DMS79 (cell line): ENCODE data around the gene LYL1.

Source experiments
- DNase-seq: peaks from one replicate; lab custom pipeline; 2025; lab: John Stamatoyannopoulos, UW

LYL1 gene

DNA sequence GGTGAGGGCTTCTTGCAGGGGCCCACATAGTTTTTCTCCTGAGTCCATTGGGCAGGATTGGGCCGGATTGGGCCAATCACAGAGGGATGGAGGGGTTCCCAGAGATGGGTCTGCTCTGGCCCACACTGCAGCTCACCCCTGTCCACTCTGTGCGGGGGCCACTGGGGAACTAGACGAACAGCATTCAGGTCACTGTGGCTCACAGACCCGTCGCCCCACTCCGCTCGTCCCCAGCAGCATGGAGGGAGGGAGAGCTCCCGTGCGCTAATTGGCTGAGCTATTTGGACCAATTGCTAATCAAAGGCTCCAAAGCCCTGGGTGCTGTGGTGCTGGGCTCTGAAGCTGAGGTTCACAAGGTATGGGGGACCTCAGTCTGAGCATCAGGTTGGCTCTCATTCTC is 26.7 kb upstream of the LYL1 start:
- no peak for DNase-seq

DNA sequence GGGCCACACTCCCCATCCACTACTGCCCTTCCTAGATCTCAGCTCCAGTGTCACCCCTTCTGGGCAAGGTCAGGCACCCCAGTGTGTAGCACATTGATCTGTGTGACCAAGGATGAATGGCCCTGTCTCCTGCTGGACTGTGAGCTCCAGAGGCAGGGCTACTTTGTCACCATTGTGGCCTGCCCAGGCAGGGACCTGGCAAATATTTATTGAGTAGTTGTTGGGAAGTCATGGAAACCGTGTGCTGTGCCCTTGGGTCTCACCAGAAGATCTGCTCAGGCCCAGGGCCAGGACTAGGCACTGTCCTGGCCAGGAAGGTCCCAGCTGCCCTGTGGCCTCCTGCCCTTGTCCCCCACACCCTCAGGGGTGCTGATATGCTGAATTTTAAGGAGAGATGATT is 25.9 kb upstream of the LYL1 start:
- DNase-seq: no peak

DNA sequence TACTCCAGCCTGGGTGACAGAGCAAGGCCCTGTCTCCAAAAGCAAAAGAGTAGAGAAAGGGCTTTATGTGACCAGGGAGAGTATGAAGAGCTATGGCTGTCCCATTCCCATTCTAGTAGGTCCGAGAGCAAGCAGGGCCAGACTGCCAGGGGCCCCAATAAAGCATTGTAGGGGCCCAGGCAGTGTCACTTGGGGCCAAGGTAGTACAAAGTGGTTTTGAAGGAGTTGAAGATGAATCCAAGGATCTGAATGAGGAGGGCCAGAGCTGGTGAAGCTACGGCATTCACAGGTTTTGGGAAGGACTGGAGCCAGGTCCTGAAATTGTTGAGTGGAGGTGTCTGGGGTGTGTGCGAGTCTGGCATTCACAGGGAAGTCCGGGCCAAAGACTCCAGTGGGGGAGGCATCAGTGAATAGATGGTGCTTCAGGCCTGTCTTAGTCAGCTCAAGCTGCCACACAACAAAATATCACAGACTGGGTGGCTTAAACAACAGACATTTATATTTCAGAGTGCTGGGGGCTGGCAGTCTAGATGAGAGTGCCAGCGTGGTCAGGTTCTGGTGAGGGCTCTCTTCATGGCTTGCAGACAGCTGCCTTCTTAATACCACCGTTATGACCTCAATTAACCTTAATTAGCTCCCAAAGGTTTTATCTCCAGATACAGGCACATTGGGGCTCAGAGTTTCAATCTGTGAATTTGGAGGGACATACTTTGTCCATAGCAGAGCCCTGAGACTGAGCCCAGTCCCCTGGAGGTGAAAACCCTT is 25.3 kb upstream of the LYL1 start:
- no peak for DNase-seq

DNA sequence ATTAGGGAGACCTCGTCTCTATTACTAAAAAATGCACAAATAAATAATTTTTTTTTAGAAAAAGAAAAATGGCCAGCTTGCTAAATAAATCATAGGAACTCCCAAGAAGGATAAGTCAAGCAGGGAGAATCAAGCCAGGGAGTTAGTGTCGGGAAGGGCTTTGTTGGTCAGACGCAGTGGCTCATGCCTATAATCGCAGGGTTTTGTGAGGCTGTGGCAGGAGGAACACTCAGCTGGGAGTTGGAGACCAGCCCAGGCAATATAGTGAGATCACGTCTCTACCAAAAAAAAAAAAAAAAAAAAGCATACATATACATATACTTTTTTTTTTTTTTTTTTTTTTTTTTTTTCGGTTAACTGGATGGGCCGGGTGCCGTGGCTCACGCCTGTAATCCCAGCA is 24.4 kb upstream of the LYL1 start:
- no peak for DNase-seq

DNA sequence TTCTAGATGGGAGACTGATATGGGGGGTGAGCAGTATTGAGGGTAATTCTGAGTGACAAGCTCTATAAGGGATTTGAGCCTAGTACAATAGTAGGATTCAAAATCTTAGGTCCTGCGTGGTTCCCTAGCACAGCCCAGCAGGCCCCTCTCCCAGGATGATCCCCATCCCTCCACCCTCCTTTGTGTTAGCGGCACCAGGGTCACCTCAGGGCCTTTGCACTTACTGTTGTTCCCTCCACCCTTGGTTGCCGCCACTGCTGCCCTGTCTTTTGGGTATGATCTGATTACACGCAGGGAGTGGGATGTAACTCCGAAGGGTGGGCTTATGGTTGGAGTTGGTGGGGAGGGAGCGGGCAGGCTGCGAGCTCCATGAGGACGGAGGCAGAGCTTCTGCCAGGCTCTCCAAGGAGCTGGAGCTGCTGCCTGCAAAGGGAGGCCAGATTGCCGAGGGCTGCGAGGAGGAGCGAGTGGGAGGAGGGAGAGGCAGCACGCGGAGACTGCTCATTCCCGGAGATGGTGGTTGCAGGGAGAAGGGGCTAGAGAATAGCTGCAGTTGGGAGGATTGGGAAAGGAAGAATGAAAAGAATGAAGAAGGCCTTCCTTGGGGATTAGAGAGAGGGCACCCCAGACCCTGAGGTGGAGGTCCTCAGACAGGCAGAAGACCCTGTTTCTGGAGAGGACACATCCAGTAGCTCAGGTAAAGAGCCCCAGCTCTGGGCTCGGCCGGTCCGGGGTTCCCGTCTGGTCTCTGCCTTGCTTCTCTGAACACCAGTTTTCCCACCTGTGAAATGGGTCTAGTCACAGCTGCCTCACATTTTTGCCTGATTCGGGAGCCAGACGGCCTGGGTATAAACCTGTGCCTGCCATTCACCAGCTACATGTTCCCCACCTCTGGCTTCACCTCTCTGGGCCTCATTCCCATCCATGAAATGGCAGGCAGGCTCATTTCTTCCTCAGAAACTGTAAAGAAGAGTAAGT is 20.6 kb upstream of the LYL1 start:
- no peak for DNase-seq

DNA sequence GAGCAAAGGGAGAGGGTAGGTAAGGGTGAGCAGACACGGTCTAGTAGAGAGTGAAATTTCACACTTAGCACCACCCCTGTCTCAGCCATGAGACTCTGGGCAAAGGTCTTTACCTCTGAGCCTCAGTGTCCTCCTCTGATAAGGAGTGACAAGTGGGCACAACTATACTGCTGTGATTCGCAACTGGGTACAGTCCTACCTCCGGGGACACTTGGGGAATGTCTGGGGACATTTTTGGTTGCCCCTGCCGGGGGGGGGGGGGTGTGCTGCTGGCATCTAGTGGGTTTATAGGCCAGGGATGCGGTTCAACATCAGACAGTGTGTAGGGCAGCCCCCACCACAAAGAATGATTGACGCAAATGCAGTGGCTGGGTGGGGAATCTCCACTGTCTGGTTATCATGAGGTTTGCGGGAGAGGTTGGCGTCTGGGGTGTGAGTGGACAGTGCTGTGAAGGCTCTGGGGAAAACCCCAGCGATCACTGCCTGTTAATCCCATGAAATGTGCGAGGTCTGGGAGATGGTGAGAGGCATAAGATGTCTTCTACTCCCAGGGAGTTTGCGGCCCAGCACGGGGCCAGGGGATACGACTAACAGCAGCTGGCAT is 19.7 kb upstream of the LYL1 start:
- no peak for DNase-seq

DNA sequence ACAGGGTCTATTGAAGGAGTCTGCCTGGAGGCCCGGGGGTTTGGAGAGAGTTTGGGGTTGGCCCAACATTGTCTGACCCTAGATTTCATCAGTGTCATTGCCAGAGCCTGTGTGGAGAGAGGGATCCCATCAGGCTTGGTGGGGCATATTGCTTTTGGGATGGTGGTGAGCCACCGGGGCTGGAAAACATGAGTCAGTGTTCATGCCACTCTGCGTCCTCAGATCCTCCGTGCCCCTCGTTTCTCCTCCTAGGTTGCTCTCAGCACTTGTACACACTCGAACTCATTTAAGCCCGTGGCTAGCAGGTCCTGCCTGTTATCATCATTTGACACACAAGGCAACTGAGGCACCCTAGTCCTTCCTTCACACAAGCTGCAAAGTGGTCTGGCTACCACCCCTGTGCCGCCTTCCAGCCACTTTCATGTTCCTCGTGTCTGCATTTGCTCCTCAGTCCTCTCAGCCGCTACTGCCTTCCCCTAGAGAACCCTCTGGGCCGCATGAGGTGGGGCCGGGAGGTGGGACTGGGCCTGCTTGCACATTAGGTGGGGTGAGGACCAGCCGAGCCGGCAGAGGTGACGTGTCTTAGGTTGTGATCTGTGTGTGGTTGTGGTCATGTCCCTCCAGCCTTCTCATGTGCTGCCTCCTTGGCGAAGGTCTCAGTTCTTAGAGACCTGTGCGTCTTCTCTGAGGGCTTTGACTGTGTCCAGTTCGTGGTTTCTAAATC is 19.1 kb upstream of the LYL1 start:
- DNase-seq: no peak

DNA sequence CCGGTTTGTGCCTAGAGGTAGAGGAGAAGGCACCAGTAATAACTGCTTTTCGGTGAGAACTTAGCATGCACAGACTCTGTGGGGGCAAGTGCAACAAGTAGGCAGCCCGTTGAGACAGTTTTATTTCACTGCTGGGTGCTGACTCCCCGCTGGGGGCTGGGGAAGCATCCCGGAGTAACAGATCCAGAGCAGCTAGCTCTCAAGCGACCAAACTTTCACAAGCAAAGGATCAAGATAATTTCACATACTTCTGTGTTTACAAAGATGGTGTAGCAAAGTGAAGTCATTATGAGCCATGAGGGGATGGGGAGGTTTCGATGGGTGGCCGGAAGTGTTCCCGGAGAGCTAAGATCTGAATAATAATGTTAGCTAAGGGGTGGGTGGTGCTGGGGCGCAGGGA is 18.2 kb upstream of the LYL1 start:
- DNase-seq: no peak

DNA sequence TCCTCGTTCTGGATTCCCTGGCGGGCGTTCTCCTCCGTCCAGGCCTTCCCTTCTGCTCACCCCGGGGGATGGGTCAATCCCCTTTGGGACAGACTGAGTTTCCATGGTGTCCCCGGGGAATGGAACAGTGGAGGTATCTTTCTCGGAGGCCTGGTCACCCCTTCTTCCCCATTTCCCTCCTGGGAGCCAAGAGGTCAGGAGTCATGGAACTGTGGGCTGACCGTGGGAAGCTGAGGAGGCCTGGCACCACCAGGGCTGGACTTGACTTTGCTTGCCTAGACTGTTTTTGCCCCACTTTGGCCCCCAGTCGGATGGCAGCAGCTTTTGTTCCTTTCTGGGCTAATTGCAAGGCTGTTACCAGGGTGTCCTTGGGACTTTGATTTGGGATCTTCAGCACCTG is 17.4 kb upstream of the LYL1 start:
- no peak for DNase-seq

DNA sequence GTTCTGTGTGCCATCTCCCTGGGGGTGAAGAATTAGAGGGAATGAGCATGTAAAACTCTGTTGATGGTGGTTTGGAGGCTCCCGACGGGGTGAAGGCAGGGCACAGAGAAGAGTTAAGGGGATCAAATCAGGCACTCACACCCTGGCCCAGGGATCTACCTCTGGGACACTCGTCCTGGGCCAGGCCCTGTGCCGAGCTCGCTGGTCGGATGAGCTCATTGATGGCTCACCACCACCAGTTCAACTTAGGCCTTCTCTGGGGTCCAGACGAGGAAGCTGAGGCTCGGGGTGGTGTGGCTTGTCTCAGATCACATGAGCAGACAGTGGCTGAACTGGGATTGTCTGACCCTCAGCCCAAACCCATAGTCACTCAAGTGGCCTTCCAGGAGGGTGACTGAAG is 17.0 kb upstream of the LYL1 start:
- no peak for DNase-seq

DNA sequence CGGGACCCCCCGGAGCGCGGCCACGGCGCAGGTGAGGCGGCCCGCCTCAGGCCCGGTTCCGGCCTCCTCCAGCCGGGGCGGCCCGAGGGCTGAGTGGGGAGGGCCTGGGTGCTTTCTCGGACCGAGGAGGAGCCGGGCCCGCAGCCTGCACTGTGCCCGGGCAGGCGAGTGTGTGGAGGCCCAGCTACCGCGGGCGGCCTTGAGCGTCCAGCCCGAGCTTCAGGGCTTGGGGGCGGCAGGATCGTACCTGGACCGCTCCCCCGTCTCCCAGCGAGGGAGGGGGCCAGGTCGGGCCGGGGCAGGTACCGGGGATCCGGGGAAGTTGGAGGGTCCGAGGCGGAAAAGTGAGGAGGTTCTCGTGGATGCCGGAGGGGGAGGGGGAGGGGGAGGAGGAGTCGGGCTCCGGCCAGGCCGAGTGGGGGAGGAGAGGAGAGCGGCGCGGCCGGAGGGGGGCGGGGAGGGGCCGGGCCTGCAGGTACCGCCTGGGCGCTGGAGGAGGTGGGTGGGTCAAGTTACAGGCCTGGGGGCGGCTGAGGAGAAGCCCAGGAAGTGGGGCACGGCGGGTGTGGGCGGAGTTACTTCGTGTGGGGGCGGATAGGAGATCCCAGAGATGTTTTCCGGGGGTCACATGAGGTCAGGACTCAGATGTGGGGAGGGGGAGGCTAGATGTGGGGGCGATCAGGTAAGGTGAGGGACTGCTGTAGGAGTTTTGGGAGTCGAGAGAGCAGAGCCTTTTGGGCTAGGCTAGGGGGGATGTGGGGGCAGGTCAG is 16.0 kb upstream of the LYL1 start:
- peak; percentile 21 for DNase-seq

DNA sequence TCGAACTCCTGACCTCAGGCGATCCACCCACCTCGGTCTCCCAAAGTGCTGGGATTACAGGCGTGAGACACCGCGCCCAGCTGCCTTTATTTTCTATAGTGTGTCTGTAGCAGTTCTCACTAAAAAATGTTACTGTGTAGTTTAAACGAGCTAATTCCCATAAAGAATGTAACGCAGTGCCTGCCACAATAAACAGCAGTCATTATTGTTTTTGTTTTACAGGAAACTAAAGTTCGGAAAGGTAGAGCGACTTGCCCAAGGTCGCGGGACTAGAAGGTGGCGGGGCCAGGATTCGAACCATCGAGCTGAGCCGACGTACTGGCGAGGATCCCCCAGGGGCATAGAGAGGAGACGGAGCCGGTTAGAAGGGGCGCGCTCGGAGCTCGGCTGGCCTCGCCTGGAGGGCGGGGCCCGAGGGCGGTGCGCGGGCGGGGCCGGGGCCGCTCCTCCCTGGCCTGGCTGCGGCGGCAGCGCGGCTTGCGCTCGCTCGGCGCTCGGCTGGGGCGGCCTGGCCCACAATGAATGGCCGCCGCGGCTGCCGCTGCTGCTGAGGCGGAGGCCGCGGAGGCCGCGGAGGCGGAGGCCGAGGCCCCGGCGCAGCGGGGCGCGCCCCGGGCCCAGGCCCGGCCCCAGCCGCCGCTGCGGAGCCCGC is 15.2 kb upstream of the LYL1 start, which contains the start of gene NACC1:
NACC1 (plus strand) TSS at position 493 of the 652 bp plus-strand sequence. CDS start 16,944 bp downstream, outside the sequence.
- peak; percentile 70 for DNase-seq

DNA sequence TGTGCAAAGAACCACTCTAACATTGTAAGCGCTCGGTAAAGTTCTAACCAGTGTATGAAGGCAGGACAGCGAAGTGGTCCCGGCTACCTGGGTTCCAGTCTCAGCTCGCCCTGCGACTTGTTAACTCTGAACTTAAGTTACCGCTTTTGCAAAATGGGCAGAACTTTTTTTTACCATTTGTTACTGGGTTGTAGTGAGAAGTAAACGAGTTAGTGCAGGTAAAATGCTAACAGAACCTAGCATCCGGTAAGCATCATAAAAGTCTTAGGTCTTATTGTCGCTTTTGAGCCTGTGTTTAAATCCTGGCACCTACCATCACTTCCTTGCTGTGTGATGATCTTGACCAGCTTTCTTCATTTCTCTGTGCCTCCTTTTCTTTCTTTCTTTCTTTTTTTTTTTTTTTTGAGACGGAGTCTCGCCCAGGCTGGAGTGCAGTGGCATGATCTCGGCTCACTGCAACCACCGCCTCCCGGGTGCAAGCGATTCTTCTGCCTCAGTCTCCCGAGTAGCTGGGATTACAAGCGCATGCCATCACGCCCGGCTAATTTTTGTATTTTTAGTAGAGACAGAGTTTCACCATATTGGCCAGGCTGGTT is 14.6 kb upstream of the LYL1 start:
- no peak for DNase-seq

DNA sequence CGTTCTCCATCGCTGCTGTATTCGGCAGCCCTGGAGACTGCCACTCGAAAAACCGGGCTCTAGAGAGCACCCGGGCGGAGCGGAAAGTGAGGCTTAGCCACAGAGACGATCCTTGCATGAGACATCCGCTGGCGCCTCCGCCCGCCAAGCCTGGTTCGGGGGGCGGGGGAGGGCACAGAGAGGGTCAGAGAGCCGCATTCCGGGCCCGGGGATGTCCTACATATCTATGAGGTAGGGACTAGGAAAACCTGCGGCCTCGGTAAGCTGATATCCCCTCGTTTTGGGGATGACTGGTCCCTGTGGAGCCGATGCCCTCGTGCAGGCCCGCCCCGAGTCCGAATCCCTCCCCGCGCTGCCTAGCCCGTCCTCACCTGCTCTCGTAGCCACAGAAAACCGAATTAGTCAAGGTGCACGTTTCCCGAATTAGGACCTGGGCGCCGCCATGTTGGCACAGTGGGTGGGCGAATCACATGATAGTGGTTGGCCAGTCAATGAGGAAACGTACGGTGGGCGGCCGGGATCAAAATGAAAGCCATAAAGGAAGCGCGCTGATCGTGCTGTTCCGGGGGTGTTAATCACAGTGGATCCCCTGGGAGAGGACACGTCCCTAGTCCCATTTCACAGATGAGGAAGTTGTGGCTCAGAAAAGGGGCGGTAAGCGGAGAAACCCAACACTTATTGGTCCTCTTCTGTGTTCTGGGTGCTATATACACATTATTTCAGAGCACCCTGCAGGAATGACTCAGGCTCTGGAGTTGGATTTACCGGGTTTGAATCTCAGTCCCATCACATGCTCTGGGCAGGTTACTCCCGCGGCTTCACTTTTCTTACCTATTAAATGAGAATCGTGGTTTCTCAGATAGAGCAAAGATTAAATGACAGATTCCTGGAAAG is 13.9 kb upstream of the LYL1 start, which contains the start of gene TRMT1:
TRMT1 (minus strand) TSS at position 459 of the 894 bp plus-strand sequence; CDS start at position 118, 341 bp downstream.
- DNase-seq: peak; percentile 77

DNA sequence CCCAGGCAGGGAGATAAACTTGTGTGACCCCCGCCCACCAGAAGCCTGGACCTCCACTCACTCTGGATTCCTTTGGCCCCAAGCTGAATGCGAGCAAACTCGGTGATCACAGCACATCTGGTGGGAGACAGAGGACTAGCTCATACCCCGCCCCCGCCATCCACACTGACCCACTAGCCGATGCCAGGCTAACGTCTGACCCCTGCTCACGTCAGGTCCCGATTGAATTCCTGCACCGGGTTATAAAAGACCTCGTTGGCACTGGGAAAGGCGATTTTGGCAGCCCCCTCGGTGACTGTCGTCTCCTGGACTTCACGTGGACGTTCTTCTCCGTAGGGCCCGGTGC is 13.3 kb upstream of the LYL1 start:
- no peak for DNase-seq

DNA sequence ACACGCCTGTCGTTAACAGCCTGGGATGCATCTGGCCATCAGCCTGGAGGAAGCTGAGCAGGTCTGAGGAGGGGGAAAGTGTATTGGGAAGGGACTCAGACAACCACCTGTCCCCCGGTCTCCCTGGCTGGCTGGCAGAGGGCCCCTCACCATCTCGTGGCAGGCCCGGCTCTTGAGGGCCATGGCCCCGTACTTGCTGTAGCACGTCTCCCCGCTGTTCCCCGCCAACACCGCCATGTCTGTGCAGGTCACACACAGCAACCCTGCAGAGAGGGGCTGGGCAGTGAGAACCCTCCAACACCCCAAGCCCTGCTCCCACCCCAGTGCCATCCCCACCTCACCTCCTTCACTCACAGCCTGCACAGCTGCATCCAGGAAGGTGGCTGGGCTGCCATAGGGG is 9.9 kb upstream of the LYL1 start:
- DNase-seq: no peak

DNA sequence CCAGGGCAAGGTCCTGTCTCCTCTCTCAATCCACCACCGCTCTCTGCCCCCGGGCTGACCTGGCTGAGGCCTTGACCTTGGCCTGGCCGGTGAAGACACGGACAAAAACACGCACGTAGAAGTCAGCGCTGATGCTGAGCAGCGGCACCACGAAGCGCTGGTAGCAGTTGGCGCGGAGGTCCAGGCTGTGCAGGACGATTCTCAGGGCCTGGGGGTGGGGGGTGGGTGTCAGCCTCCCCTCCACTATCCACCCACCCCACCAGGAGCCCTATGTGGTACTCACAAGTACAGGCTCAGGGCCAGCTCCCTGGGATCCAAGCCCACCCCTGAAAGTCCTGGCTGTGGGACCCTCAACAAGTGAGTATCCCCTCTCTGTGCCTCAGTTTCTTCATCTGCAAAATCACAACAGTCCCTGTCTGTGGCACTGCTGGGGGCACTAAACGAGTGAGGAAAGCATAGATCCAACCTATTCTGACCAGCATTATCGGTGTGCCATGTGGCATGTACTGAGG is 7.5 kb upstream of the LYL1 start:
- DNase-seq: no peak

DNA sequence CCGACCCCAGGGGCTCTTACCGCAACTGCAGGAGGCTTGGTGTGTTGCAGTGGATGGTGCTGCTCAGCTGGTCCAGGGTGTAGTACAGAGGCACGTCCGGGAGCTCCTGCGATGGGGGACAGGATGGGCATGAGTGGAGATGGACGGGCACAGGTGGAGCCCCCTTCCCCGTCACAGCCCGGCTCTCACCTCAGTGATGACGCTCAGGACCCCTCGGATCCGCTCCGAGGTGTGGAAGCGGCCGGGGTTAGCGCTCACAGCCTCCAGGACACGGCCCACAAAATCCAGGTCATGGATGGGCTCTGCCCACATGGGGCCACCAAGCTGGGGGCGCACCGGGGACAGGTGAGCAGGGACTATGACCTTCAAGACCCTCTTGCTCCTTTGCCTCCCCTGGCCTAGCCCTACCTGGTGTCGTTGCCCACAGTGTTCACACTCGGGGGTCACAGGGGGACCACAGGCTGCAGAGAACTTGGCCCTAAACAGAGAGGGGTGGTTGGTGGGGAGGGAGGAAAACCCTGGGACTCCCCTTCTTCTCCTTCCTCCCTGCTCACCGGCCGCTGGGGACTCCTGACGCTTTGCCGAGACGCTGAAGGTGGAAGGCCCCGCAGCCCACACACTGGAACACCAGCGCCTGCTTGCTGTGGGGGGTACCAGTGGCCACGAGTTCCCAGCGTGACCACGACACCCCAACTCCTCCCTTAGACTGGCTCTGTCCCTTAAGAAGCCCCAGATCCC is 6.9 kb upstream of the LYL1 start:
- no peak for DNase-seq
